Measurements from ENCODE around the gene LIPE. TPM values are rescaled to one million over a fixed set of nuclear protein-coding genes. Genes with fewer than 3 reads are reported as not detected.

Gene LIPE
- polyA plus RNA-seq, 1 donor from 2014 or later: 19.1 TPM

- Histone ChIP-seq H3K79me2 (replicated peaks; ENCODE audit: insufficient read depth, low read length) (no peaks in the 10 kb centered on the region), H3K4me2 (ENCODE audit: low read length) (no peak overlapping the region), H3K27me3 (ENCODE audit: insufficient read depth, low read depth, low read length) (no peaks in the 10 kb centered on the region), H3K9me2 (ENCODE audit: insufficient read depth, low read length) (no peaks in the 10 kb centered on the region), H3K9me3 (ENCODE audit: low read length) (no peaks in the 10 kb centered on the region), H4K20me1 (ENCODE audit: insufficient read depth) (no peaks in the 10 kb centered on the region), H2AFZ (ENCODE audit: low read depth, low read length) (no peak overlapping the region), H3K36me3 (ENCODE audit: insufficient read depth, low read length) (no peaks in the 10 kb centered on the region), H3K27ac (ENCODE audit: low read length) (no peak overlapping the region), H3F3A (ENCODE audit: insufficient read depth, low read length, poor library complexity, severe bottlenecking) (no peaks in the 10 kb centered on the region), H3K9ac (ENCODE audit: low read length) (no peak overlapping the region), H3K4me3 (ENCODE audit: low read length) (no peak overlapping the region)
- TF ChIP-seq REST (IDR thresholded peaks at IDR 0.05; ENCODE audit: borderline replicate concordance) (no peak), TAF1 (IDR thresholded peaks at IDR 0.05; ENCODE audit: low read depth) (no peak), POLR2AphosphoS5 (IDR thresholded peaks at IDR 0.05) (no peak), CTCF (IDR thresholded peaks at IDR 0.05; ENCODE audit: poor library complexity, severe bottlenecking) (no peak), EP300 (conservative IDR thresholded peaks at IDR 0.05; ENCODE audit: poor library complexity, severe bottlenecking) (no peak), RAD21 (conservative IDR thresholded peaks at IDR 0.05) (no peak), SMC3 (conservative IDR thresholded peaks at IDR 0.05; ENCODE audit: poor library complexity) (no peak), MXI1 (conservative IDR thresholded peaks at IDR 0.05; ENCODE audit: poor library complexity, severe bottlenecking) (no peak), EZH2 (IDR thresholded peaks at IDR 0.05; ENCODE audit: borderline replicate concordance, insufficient read depth, low read length, poor library complexity, severe bottlenecking) (no peak)
Measured at GRCh38 chr19:42370626-42371175, 56.5 kb downstream of the LIPE start.

- Histone ChIP-seq H3K36me3 (ENCODE audit: insufficient read depth, low read length) (no peaks in the 10 kb centered on the region), H3K9me2 (ENCODE audit: insufficient read depth, low read length) (no peaks in the 10 kb centered on the region), H3K9ac (ENCODE audit: low read length) (no peak overlapping the region), H3K79me2 (replicated peaks; ENCODE audit: insufficient read depth, low read length) (no peaks in the 10 kb centered on the region), H3K27me3 (ENCODE audit: insufficient read depth, low read depth, low read length) (no peaks in the 10 kb centered on the region), H3K4me2 (ENCODE audit: low read length) (no peak overlapping the region), H3F3A (ENCODE audit: insufficient read depth, low read length, poor library complexity, severe bottlenecking) (no peaks in the 10 kb centered on the region), H3K9me3 (ENCODE audit: low read length) (no peaks in the 10 kb centered on the region), H3K27ac (ENCODE audit: low read length) (no peak overlapping the region), H3K4me3 (ENCODE audit: low read length) (no peak overlapping the region), H4K20me1 (ENCODE audit: insufficient read depth) (no peaks in the 10 kb centered on the region), H2AFZ (ENCODE audit: low read depth, low read length) (no peak overlapping the region)
- no peak for TF ChIP-seq CTCF (IDR thresholded peaks at IDR 0.05; ENCODE audit: poor library complexity, severe bottlenecking)
- TF ChIP-seq EP300 (conservative IDR thresholded peaks at IDR 0.05; ENCODE audit: poor library complexity, severe bottlenecking): no peak
- TF ChIP-seq EZH2 (IDR thresholded peaks at IDR 0.05; ENCODE audit: borderline replicate concordance, insufficient read depth, low read length, poor library complexity, severe bottlenecking): no peak
- no peak for TF ChIP-seq POLR2AphosphoS5 (IDR thresholded peaks at IDR 0.05)
- no peak for TF ChIP-seq MXI1 (conservative IDR thresholded peaks at IDR 0.05; ENCODE audit: poor library complexity, severe bottlenecking)
- no peak for TF ChIP-seq TAF1 (IDR thresholded peaks at IDR 0.05; ENCODE audit: low read depth)
- no peak for TF ChIP-seq SMC3 (conservative IDR thresholded peaks at IDR 0.05; ENCODE audit: poor library complexity)
- no peak for TF ChIP-seq REST (IDR thresholded peaks at IDR 0.05; ENCODE audit: borderline replicate concordance)
- no peak for TF ChIP-seq RAD21 (conservative IDR thresholded peaks at IDR 0.05)
Measured at GRCh38 chr19:42370068-42370520, 57.1 kb downstream of the LIPE start.

Measured in neural cell (in vitro differentiated cells).